ENCODE results near the gene SYT15B. TPM values are rescaled to one million over a fixed set of nuclear protein-coding genes. Genes with fewer than 3 reads are reported as not detected.

Gene SYT15B
- total RNA-seq, 1 donor from 2014 or later = 1.3 TPM

Other genes starting within 250 kb of the SYT15B start
- 21.7 to 24.0 TPM (median 22.2 TPM) in 3 replicates for gene AGAP9, start 240.0 kb downstream of the SYT15B start, total RNA-seq
- 0.14 TPM in 1 of 3 replicates, not detected in the others for gene NPY4R2, start 155.1 kb upstream of the SYT15B start, total RNA-seq
- not detected in 3 replicates for gene FAM25C, start 236.2 kb upstream of the SYT15B start, total RNA-seq